KMS-11 (cell line): ENCODE measurements around the gene ATP8A2.

Experiments
- H2AFZ ChIP-seq: fragments of 200-600 bp; sonication (generic); 2 replicates; pipeline ENCODE4 v1.6.1; 2016; ENCODE audit warnings: antibody characterized with exemption, mixed run types, low read depth
- H3K27ac ChIP-seq: fragments of 200-600 bp; sonication (generic); 2 replicates; pipeline ENCODE4 v1.6.1; 2016; ENCODE audit warnings: mild to moderate bottlenecking, mixed run types
- H3K27me3 ChIP-seq: fragments of 200-600 bp; sonication (generic); 2 replicates; pipeline ENCODE4 v1.6.1; 2017; ENCODE audit warnings: mild to moderate bottlenecking, low read depth, mixed run types, moderate library complexity; ENCODE audit not compliant: insufficient read depth
- H3K36me3 ChIP-seq: fragments of 200-600 bp; sonication (generic); 2 replicates; pipeline ENCODE4 v1.6.1; 2017; ENCODE audit warnings: mild to moderate bottlenecking, mixed run types; ENCODE audit not compliant: insufficient read depth
- H3K4me1 ChIP-seq: fragments of 200-600 bp; sonication (generic); 2 replicates; pipeline ENCODE4 v1.6.1; 2016; ENCODE audit warnings: mild to moderate bottlenecking, low read depth, mixed run types; ENCODE audit not compliant: poor library complexity, severe bottlenecking
- H3K4me2 ChIP-seq: fragments of 200-600 bp; sonication (generic); 2 replicates; pipeline ENCODE4 v1.7.0; 2016; ENCODE audit warnings: mild to moderate bottlenecking, mixed run types
- H3K4me3 ChIP-seq: fragments of 200-600 bp; sonication (generic); IDR thresholded peaks from 2 replicates; pipeline ENCODE4 v1.6.1; 2017; ENCODE audit warnings: low read depth, low read length, mixed read lengths; ENCODE audit not compliant: insufficient read depth
- H3K79me2 ChIP-seq: fragments of 200-600 bp; sonication (generic); 2 replicates; pipeline ENCODE4 v1.6.1; 2016; ENCODE audit warnings: low read depth, mixed run types; ENCODE audit not compliant: insufficient read depth
- H3K9ac ChIP-seq: fragments of 200-600 bp; sonication (generic); 2 replicates; pipeline ENCODE4 v1.6.1; 2016; ENCODE audit warnings: mild to moderate bottlenecking, mixed run types
- H4K20me1 ChIP-seq: fragments of 200-600 bp; sonication (generic); 2 replicates; pipeline ENCODE4 v1.6.1; 2016; ENCODE audit warnings: mild to moderate bottlenecking, mixed run types; ENCODE audit not compliant: insufficient read depth
- CTCF ChIP-seq: fragments of 200-600 bp; sonication (generic); conservative IDR thresholded peaks from 2 replicates; pipeline ENCODE4 v1.6.1; 2017; ENCODE audit warnings: low read depth, mild to moderate bottlenecking, antibody characterized with exemption, low read length, moderate library complexity, mixed read lengths

The ATP8A2 gene

DNA sequence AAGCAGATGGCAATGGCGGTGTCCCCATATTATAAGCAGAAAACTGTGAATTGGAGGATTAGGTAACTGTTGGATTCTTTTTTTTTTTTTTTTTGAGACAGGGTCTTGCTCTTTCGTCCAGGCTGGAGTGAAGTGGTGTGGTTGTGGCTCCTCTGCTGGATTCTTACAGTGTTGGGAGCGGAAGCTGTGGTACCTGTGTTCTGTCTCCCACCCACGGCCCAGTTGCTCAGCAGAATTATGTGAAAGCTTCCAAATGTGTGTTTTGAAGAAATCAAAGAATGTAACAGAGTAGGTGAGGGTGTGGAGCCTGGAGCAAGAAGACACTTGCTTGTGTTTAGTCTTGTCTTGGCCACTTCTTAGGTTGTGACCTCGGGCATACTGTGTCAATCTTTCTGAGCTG is 384.5 kb downstream of the ATP8A2 start:
- Histone ChIP-seq H3K36me3 (no peaks in the 10 kb centered on the region), H3K4me2 (no peak overlapping the region), H3K79me2 (no peaks in the 10 kb centered on the region), H4K20me1 (no peaks in the 10 kb centered on the region), H3K4me3 (no peak overlapping the region), H3K4me1 (peaks cover 31% of the 10 kb centered on the region), H3K27ac (no peak overlapping the region), H2AFZ (no peak overlapping the region), H3K9ac (no peak overlapping the region), H3K27me3 (no peaks in the 10 kb centered on the region)
- no peak for TF ChIP-seq CTCF

DNA sequence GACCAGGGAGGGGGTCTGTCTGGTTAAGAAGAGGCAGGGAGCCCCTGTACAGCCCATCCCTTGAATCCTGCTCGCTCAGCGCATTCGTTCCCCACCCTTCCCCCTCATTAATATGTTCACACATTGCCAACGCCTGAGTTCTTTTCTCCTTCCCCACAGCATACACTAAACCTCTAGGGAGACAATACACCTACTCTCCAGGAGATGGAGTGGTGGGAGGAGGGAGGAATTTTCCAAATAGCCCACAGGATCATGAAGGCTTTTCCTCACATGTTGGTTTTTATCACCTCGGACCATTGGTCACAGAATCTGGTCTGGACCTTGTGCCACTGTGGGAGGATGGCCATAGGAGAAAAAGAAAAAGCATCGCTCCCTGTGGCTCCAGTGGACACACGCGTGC is 385.1 kb downstream of the ATP8A2 start:
- Histone ChIP-seq H3K4me1 (peaks cover 31% of the 10 kb centered on the region), H3K27ac (no peak overlapping the region), H3K4me3 (no peak overlapping the region), H4K20me1 (no peaks in the 10 kb centered on the region), H3K4me2 (no peak overlapping the region), H2AFZ (no peak overlapping the region), H3K36me3 (no peaks in the 10 kb centered on the region), H3K9ac (no peak overlapping the region), H3K79me2 (no peaks in the 10 kb centered on the region), H3K27me3 (no peaks in the 10 kb centered on the region)
- TF ChIP-seq CTCF, result no peak

DNA sequence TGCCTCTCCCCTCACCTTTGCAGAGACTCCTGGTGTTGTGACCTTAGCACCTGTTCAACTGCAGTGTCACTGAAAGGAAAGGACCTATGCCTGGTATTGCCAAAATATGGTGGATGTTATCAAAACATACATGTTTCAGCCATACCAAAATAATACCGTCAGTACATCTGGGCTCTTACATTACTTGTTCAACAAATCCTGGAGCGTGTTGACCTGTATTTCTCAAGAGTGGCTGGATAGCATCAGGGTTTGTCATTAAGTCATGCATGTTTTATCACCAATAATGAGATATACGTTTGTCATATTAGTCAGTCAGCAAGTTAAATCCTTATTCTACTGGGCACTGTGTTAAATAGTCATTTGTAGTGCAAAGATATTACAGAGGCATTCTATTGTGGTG is 389.3 kb downstream of the ATP8A2 start:
- Histone ChIP-seq H3K27ac (no peak overlapping the region), H3K27me3 (no peaks in the 10 kb centered on the region), H2AFZ (no peak overlapping the region), H3K79me2 (no peaks in the 10 kb centered on the region), H3K4me2 (no peak overlapping the region), H3K9ac (no peak overlapping the region), H4K20me1 (no peaks in the 10 kb centered on the region), H3K36me3 (no peaks in the 10 kb centered on the region), H3K4me1 (peaks cover 15% of the 10 kb centered on the region), H3K4me3 (no peak overlapping the region)
- no peak for TF ChIP-seq CTCF

DNA sequence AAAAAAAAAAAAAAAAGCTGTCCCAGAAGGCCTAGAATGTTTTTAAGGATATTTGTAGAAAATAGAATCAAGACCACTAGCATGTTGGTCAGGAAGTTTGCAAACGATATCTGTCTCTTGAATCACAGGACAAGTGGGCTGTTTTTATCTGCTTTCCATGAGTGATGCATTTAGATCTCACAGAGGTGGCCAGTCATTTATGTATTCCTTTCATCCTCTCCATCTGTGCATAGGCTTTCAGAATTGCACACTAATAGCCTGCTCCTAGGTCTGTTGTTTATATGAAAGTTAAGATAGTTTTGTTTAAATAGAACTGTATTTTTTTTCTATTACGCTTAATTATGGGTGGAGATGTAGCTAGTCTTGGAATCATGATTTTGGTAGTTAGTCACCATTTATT is 390.5 kb downstream of the ATP8A2 start:
- Histone ChIP-seq H3K4me2 (peak overlapping the region; percentile 25; the same call in 1 of the 2 replicates), H3K27me3 (no peaks in the 10 kb centered on the region), H3K4me3 (no peak overlapping the region), H3K4me1 (peaks cover 15% of the 10 kb centered on the region), H3K79me2 (no peaks in the 10 kb centered on the region), H4K20me1 (no peaks in the 10 kb centered on the region), H3K9ac (no peak overlapping the region), H3K27ac (peak overlapping the region; percentile 23; the same call in 1 of the 2 replicates), H3K36me3 (no peaks in the 10 kb centered on the region), H2AFZ (0 out of 2 replicates have a peak overlapping the region, but pooled peaks have one; percentile 10)
- TF ChIP-seq CTCF, result no peak
